HG03558 (cell line): ENCODE data around the gene GATA3.
A peak's percentile ranks its signal among the peaks of the same experiment; 100 is the strongest.

ENCODE experiments used
- ATAC-seq: cut with Tn5 transposase; IDR thresholded peaks from one replicate; pipeline ENCODE4 v1.9.1; 2021; ENCODE audit warnings: moderate number of reproducible peaks; ENCODE audit not compliant: unreplicated experiment; ENCODE audit errors: extremely low read depth

Gene GATA3

GRCh38 chr10:8049865-8050555 lies 4.5 kb upstream of the GATA3 start:
- no peak for ATAC-seq

DNA sequence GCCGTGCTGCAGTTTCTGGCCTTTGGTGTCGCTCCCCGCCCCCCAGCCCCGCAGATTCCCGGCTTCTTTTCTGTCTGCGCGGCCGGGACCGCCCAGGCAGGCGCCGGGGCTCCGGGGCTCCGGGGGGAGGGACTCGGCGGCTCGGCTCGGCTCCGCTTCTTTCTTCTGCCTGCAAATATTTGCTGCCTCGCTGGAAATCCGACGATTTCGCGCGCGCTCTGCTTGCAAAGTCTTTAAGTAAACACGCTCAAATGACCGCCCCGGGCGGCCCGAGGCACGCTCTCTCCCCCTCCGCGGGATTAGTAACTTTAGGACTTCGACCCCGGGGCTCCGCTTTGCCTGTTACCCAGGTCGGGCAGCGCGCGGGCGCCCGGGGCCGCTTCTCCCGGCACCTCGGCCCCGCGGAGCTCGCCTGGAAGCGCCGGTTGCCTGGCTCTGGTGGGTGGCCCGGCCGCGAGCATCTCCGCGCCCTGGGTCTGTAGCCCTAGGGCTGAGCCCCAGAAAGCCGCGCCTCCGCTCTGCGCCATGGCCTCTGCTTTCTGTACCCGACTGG lies 3.9 kb upstream of the GATA3 start:
- ATAC-seq: no peak

GRCh38 chr10:8051109-8051821 lies 3.2 kb upstream of the GATA3 start:
- ATAC-seq: no peak

DNA sequence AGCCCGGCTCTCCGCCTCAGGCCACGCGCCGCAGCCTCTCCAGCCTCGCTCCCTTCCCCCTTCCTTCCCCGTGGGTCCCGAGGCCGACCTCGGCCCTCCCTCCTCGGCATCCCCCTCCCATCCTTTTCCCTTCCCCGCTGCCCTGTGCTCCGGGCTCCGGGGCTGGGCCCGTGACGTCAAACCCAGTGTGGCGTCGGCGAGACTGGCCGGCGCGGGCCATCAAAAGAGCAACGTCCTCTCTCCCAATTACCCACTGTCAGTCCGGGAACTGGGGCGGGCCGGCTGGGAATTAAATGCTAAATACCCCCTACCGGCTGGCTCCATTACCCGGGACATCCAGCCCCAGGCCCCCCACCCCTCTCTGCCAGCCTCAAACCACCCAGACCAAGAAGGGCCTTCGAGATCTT lies 2.6 kb upstream of the GATA3 start:
- ATAC-seq: no peak

DNA sequence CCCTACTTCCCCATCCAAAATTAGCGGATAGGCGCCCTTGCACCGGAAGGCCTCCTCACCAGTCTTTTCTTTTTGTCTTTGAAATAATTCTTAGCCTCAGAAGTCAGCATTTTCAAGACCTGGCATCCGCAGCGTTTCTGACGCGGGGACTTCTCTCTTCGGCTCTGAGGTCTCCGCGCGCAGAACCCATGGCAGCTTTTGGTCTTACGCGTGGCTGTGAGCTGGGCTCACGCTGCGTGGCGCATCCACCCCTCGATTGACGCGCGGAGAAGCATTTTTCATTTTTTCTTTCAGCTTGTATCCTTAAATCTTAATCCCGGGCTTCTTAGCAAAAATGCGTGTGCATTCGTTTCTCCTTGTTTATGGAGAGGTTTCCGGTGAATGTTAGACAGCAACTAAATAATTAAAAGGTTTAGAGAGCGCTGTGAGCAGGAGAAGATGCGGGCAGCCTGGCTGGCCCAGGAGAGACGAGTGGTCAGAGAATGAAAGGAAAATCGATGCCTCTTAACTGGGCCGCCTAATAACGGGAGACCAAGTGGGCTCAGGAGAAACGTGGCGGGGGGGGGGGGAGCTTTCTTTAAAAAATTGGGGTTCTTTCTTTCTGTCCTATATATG lies 2.0 kb upstream of the GATA3 start:
- ATAC-seq: no peak

DNA sequence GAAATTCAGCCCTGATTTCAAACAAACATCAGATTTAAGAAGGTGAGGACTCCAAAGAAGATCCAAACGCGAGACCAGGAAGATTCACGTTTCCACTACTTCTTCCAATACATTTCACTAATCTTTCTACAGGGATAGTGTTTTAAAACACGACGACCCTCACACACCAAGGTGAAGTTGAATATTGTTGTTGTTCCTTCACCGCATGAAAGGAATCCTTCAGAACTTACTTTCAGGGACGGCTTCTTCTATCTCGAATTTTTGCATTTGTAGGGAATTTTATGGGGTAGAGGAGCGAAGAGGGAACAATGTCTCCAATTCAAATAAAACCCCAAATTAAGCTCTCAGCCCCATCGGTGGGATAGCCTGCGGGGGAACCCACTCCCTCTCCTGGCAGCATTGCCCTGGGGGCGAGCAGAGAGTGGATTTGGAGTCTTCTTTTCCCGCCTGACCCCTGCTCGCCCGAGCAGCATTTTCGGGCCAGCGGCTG lies 1.5 kb upstream of the GATA3 start:
- no peak for ATAC-seq

DNA sequence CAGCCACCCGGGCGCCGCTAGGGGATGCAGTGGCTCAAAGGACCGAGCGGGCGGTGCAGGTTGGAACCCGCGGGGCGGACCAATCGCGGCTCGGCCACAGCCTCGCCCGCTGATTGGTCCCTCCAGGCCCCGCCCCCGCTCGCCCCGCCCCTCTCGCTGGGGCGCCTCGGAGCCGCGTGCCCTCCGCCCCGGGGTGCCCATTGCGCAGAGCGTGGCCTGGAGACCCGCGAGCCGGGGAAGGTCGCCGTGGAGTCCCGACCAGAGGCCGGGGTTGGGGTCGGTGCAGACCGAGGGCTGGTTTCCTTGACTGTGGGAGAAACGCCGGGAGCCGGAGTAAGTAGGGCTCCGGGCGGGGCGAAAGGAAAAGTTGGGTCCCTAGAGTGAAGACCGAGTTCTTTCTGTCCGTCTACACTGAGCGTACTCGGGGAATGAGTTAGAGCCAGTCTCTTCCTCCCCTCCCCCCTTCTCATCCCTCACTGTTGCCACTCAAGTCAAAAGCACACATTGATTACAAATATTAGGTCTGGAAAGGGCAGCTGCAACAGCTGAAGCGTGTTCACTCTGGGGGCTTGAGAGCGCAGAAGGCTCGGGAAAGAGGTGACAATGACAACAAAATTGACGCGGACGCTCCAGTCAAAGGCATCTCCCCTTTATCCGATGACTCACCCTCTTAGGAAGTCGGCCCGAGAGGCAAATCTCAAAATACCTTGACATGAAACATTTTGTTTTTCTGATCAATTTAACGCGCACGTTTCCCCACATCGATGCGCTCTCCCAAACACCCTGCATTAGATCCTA lies 843 bp upstream of the GATA3 start:
- ATAC-seq: peak; percentile 46

DNA sequence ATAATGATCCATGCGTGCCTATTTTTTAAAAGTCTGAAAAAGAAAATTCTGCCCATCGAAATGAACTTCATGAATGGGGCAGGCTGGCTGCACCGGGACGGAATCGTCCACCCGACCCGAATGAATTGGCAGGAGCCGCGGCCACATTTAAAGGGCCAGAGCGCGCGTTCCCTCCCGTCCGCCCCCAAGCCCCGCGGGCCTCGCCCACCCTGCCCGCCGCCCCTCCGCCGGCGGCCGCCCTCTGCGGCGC lies 319 bp upstream of the GATA3 start:
- ATAC-seq: no peak

GRCh38 chr10:8055420-8056349 lies 1.2 kb downstream of the GATA3 start:
- no peak for ATAC-seq

- ATAC-seq: no peak
These were observed 1.9 kb downstream of the GATA3 start for GRCh38 chr10:8056378-8056777.

GRCh38 chr10:8056871-8057331 lies 2.4 kb downstream of the GATA3 start:
- ATAC-seq: peak; percentile 24

GRCh38 chr10:8057636-8058273 lies 3.3 kb downstream of the GATA3 start:
- ATAC-seq: no peak

DNA sequence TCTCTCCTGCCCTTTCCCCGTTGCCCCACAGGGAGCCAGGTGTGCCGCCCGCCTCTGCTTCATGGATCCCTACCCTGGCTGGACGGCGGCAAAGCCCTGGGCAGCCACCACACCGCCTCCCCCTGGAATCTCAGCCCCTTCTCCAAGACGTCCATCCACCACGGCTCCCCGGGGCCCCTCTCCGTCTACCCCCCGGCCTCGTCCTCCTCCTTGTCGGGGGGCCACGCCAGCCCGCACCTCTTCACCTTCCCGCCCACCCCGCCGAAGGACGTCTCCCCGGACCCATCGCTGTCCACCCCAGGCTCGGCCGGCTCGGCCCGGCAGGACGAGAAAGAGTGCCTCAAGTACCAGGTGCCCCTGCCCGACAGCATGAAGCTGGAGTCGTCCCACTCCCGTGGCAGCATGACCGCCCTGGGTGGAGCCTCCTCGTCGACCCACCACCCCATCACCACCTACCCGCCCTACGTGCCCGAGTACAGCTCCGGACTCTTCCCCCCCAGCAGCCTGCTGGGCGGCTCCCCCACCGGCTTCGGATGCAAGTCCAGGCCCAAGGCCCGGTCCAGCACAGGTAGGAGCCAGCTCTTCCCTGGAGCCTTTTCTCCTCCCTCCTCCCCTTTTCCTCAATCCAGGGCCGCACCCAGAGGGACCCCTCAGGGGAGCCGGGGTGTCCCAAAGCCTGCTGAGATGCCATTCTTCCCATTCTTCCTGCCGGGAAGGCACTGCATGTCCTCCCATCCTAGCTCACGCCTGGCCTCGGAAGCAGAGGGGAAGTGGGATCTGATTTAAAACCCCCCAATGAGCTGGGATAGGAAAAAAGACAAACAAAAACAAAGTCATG lies 4.0 kb downstream of the GATA3 start:
- no peak for ATAC-seq

DNA sequence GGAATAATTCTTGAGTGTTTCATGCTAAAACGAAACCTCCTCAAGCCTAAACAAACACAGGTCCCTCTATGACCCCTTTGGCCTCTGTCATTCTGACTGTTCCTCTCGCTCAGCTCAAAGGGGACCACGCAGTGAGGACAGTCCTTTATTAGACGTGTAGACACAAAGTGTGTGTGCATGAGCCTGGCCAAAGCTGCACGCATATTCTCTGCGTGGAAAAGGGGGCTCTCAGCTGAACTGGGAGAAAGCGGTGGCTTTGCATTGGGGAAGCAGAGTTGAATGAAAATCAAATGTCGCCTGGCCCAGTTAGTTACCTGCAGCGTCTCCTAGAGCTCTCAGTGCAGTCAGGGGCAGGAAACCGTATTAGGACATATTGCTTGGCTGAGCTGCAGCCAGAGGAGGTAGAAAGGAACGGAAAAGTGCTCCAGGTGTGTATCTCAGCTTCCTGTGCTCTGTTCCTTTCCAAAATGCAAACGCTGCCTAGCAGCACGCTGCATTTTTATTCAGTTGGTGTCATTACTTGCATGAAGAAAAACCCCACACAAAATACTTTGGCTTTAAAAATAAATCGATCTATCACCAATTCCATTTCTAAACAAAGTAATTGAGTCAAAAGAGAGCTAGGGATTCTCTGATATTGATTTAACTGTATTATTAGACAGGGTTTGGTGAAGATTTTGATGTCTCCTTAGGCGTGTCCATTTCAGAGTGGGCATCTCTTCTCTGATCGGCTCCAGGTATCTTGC lies 4.9 kb downstream of the GATA3 start:
- ATAC-seq: no peak

- ATAC-seq: no peak
These were observed 5.7 kb downstream of the GATA3 start for GRCh38 chr10:8060010-8060703.

GRCh38 chr10:8060704-8061121 lies 6.2 kb downstream of the GATA3 start:
- no peak for ATAC-seq
